NOMO-1 (cell line): ENCODE data around the gene PIAS4.

ENCODE experiments used
- DNase-seq, 2 experiments: peaks; one replicate each; lab custom pipeline; 2025; ENCODE audit not compliant: unreplicated experiment in 2 of 2; lab: John Stamatoyannopoulos, UW

The PIAS4 gene

GRCh38 chr19:3977242-3978143, 30.0 kb upstream of the PIAS4 start:
- no peak for DNase-seq

- no peak for DNase-seq
These were observed 29.4 kb upstream of the PIAS4 start for GRCh38 chr19:3978145-3978544.

GRCh38 chr19:3979289-3979673, 28.3 kb upstream of the PIAS4 start:
- DNase-seq: no peak

- no peak for DNase-seq
These were observed 27.7 kb upstream of the PIAS4 start for GRCh38 chr19:3979674-3980352.

- DNase-seq: no peak
These were observed 26.9 kb upstream of the PIAS4 start for GRCh38 chr19:3980353-3981251.

GRCh38 chr19:3981373-3981735, 26.2 kb upstream of the PIAS4 start:
- DNase-seq: no peak

GRCh38 chr19:3981736-3982681, 25.5 kb upstream of the PIAS4 start:
- DNase-seq: no peak

GRCh38 chr19:3982701-3983541, 24.6 kb upstream of the PIAS4 start:
- no peak for DNase-seq

GRCh38 chr19:3983542-3983914, 24.0 kb upstream of the PIAS4 start:
- DNase-seq: no peak

- DNase-seq: peak in 1 of 2 experiments; percentile 50
These were observed 23.5 kb upstream of the PIAS4 start for GRCh38 chr19:3983936-3984583.

GRCh38 chr19:3984584-3984907, 23.0 kb upstream of the PIAS4 start:
- no peak for DNase-seq

GRCh38 chr19:3984908-3985642, 22.5 kb upstream of the PIAS4 start, which contains the start of gene EEF2:
Gene EEF2 (minus strand): TSS chr19:3985463. CDS start chr19:3985380, 83 bp downstream.
- DNase-seq: peak; percentile 69 to 87

GRCh38 chr19:3985643-3986259, 21.8 kb upstream of the PIAS4 start:
- peak in 1 of 2 experiments; percentile 48 for DNase-seq

- DNase-seq: peak; percentile 78 to 85
These were observed 21.1 kb upstream of the PIAS4 start for GRCh38 chr19:3986260-3987041.

GRCh38 chr19:3987619-3988371, 19.7 kb upstream of the PIAS4 start:
- peak; percentile 71 to 85 for DNase-seq

GRCh38 chr19:3990815-3991117, 16.8 kb upstream of the PIAS4 start:
- no peak for DNase-seq
